Upper lobe of right lung (tissue), 1 donor: Measurements from ENCODE around the gene ALDH16A1. TPM values are rescaled to one million over a fixed set of nuclear protein-coding genes. Genes with fewer than 3 reads are reported as not detected.
A peak's percentile ranks its signal among the peaks of the same experiment; 100 is the strongest.

Source experiments
- ATAC-seq: fragments of 200-7000 bp; cut with Tn5 transposase; one replicate; pipeline ENCODE4 v1.9.1; 2020; ENCODE audit warnings: mild to moderate bottlenecking, moderate library complexity
- DNase-seq: peaks from one replicate; pipeline ENCODE4 v3.0.0-alpha.2; 2020
- H3K27ac ChIP-seq: fragments of 200-600 bp; one replicate; pipeline ENCODE4 v1.8.0; 2022
- H3K27me3 ChIP-seq: fragments of 200-600 bp; one replicate; pipeline ENCODE4 v1.8.0; 2022; ENCODE audit warnings: mild to moderate bottlenecking
- H3K36me3 ChIP-seq: fragments of 200-600 bp; one replicate; pipeline ENCODE4 v1.8.0; 2022
- H3K4me1 ChIP-seq: fragments of 200-600 bp; one replicate; pipeline ENCODE4 v1.8.0; 2022
- H3K4me3 ChIP-seq: fragments of 200-600 bp; one replicate; pipeline ENCODE4 v1.8.0; 2022; ENCODE audit warnings: mild to moderate bottlenecking
- H3K9me3 ChIP-seq: fragments of 200-600 bp; one replicate; pipeline ENCODE4 v1.8.0; 2022
- CTCF ChIP-seq: fragments of 200-600 bp; IDR thresholded peaks from one replicate; pipeline ENCODE4 v1.8.0; 2022; ENCODE audit warnings: antibody characterized with exemption
- intact Hi-C: fragments of 100-400 bp; cut with DNase I; formaldehyde crosslinking; loops from one replicate; pipeline ENCODE4 v1.11.0; 2022
- total RNA-seq: library from RNA; stranded (reverse); fragmentation: NEBNext Ultra II Directional; extraction: Animal tissue kit (Norgen Biotek cat#: 25700); gene quantifications from one replicate; pipeline ENCODE4 v1.2.1, GENCODE V29; 2021
- donor health status: DM: no; HTN: yes; CAD: no; lungs with severe emphysema.

The ALDH16A1 gene
- total RNA-seq, 1 donor from 2014 or later = 32.3 TPM

GRCh38 chr19:49503582-49503962 lies 50.5 kb downstream of the ALDH16A1 start:
- Histone ChIP-seq H3K4me3 (no peak overlapping the region), H3K4me1 (peaks cover 17% of the 10 kb centered on the region), H3K9me3 (no peaks in the 10 kb centered on the region), H3K36me3 (peaks cover 16% of the 10 kb centered on the region), H3K27ac (no peak overlapping the region), H3K27me3 (no peaks in the 10 kb centered on the region)
- no peak for DNase-seq
- intact Hi-C loops = no loop called here
- TF ChIP-seq CTCF = no peak
- no peak for ATAC-seq

- H3K36me3 ChIP-seq = no peaks in the 10 kb centered on the region
- DNase-seq (peak; percentile 73), ATAC-seq (peak; percentile 94)
- no peaks in the 10 kb centered on the region for H3K27me3 ChIP-seq
- H3K27ac ChIP-seq = no peak overlapping the region
- H3K4me3 ChIP-seq = no peak overlapping the region
- no peaks in the 10 kb centered on the region for H3K9me3 ChIP-seq
- TF ChIP-seq CTCF = peak; percentile 78
- peaks cover 6% of the 10 kb centered on the region for H3K4me1 ChIP-seq
- intact Hi-C loops = no loop called here
These were observed 53.6 kb downstream of the ALDH16A1 start for GRCh38 chr19:49506575-49507105.

DNA sequence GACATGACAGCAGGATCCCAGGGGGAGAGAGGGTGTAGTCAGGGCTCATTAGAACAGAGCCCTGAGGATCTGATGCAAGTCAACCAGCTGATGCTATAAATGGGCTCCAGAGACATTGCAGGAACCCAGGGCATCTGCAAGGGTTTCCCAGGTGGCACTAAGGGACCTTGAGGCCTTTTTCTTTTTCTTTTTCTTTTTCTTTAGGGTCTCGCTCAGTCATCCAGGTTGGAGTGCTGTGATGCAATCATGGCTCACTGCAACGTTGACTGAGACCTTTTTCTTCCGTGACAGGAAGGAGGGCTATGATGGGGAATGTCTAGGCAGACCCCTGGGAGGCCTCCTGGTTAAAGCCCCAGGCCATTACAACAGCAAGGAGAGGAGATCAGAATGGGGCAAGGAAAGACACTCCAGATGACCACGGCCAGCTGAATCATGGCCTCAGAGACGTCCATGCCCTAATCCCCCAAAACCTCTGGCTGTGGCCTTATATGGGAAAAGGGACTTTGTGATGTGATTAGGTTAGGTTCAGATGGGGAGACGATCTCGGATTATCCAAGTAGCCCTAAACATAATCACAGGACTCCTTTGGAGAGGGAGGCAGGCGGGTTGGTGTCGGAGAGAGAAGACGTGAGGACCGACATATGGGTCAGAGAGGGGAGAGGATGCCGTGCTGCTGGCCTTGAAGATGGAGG lies 54.9 kb downstream of the ALDH16A1 start:
- Histone ChIP-seq H3K4me1 (peaks cover 15% of the 10 kb centered on the region), H3K27ac (no peak overlapping the region), H3K36me3 (no peaks in the 10 kb centered on the region), H3K27me3 (no peaks in the 10 kb centered on the region), H3K4me3 (no peak overlapping the region), H3K9me3 (no peaks in the 10 kb centered on the region)
- DNase-seq (no peak), ATAC-seq (no peak)
- intact Hi-C loops = no loop called here
- no peak for TF ChIP-seq CTCF

DNA sequence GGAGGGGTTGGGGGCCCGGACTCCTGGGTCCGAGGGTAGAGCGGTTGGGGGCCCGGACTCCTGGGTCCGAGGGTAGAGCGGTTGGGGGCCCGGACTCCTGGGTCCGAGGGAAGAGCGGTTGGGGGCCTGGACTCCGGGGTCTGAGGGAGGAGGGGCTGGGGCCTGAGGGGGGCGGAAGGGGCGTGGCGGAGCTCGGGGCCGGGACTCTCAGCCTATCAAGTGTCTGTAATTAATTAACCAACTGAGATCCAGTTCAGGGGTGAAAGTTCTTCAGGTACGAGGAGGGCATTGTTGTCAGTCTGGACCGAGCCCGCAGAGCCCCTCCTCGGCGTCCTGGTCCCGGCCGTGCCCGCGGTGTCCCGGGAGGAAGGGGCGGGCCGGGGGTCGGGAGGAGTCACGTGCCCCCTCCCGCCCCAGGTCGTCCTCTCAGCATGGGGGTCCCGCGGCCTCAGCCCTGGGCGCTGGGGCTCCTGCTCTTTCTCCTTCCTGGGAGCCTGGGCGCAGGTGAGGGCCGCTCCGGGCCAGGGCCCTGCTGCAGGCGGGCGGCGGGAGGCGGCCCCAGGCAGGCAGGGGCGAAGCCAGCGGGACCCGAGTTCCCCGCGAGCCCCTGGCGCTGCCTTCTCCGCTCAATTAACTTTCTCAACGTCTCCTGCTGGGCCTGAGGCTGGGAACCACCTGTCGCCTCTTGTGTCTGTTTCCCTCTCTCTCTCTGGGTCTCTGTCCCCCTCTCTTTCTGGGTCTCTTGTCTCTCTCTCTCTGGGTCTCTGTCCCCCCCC lies 60.1 kb downstream of the ALDH16A1 start:
- no peaks in the 10 kb centered on the region for H3K27me3 ChIP-seq
- H3K4me1 ChIP-seq = peaks cover 33% of the 10 kb centered on the region
- DNase-seq (peak; percentile 85), ATAC-seq (peak; percentile 70)
- peak overlapping the region; percentile 84 for H3K4me3 ChIP-seq
- TF ChIP-seq CTCF = no peak
- no peaks in the 10 kb centered on the region for H3K9me3 ChIP-seq
- peak overlapping the region; percentile 91 for H3K27ac ChIP-seq
- intact Hi-C loops = no loop called here
- no peaks in the 10 kb centered on the region for H3K36me3 ChIP-seq

GRCh38 chr19:49513746-49514118 lies 60.7 kb downstream of the ALDH16A1 start:
- Histone ChIP-seq H3K9me3 (no peaks in the 10 kb centered on the region), H3K4me1 (peaks cover 33% of the 10 kb centered on the region), H3K36me3 (no peaks in the 10 kb centered on the region), H3K27ac (peak overlapping the region; percentile 91), H3K27me3 (no peaks in the 10 kb centered on the region), H3K4me3 (peak overlapping the region; percentile 84)
- intact Hi-C loops = no loop called here
- DNase-seq (no peak), ATAC-seq (no peak)
- TF ChIP-seq CTCF = no peak
